Subcutaneous abdominal adipose tissue (tissue), 5 donors: ENCODE results near the gene HECW1.

Experiments used
- H3K27ac ChIP-seq: one replicate; pipeline ENCODE4 v1.7.0; 2013; ENCODE audit warnings: low read depth, mild to moderate bottlenecking, inconsistent platforms, low read length, moderate library complexity
- H3K27me3 ChIP-seq, 5 donors: one replicate each; pipeline ENCODE4 v1.7.0; 2013; ENCODE audit warnings: low read length in 5 of 5, inconsistent platforms in 1 of 5; ENCODE audit not compliant: control insufficient read depth in 5 of 5, insufficient read depth in 4 of 5
- H3K36me3 ChIP-seq, 5 donors: one replicate each; pipeline ENCODE4 v1.7.0; 2013; ENCODE audit warnings: low read length in 5 of 5; ENCODE audit not compliant: control insufficient read depth in 5 of 5, insufficient read depth in 5 of 5
- H3K4me1 ChIP-seq, 5 donors: one replicate each; pipeline ENCODE4 v1.7.0; 2013; ENCODE audit warnings: low read length in 5 of 5, mild to moderate bottlenecking in 3 of 5, moderate library complexity in 1 of 5; ENCODE audit not compliant: control insufficient read depth in 5 of 5, insufficient read depth in 5 of 5
- H3K4me3 ChIP-seq, 5 donors: one replicate each; pipeline ENCODE4 v1.7.0; 2013; ENCODE audit warnings: low read length in 5 of 5, low read depth in 1 of 5
- H3K9ac ChIP-seq, 5 donors: one replicate each; pipeline ENCODE4 v1.7.0; 2013; ENCODE audit warnings: low read length in 5 of 5, mild to moderate bottlenecking in 4 of 5, moderate library complexity in 3 of 5
- H3K9me3 ChIP-seq, 5 donors: one replicate each; pipeline ENCODE4 v1.7.0; 2013; ENCODE audit warnings: low read length in 5 of 5; ENCODE audit not compliant: control insufficient read depth in 5 of 5
- donor health status: healthy.
- donor health status: healthy.
- donor health status: healthy.
- donor health status: healthy.
- donor health status: healthy.

The HECW1 gene

GRCh38 chr7:43353902-43354301 lies 241.5 kb downstream of the HECW1 start:
- Histone ChIP-seq H3K9me3 (peaks cover 0 to 9% (median 3%) of the 10 kb centered on the region in 5 donors), H3K27ac (no peak overlapping the region), H3K4me1 (no peaks in the 10 kb centered on the region), H3K9ac (no peak overlapping the region), H3K27me3 (no peaks in the 10 kb centered on the region), H3K4me3 (no peak overlapping the region), H3K36me3 (no peaks in the 10 kb centered on the region)

GRCh38 chr7:43362652-43363034 lies 250.2 kb downstream of the HECW1 start:
- Histone ChIP-seq H3K9me3 (no peaks in the 10 kb centered on the region), H3K9ac (no peak overlapping the region), H3K36me3 (no peaks in the 10 kb centered on the region), H3K4me1 (peaks cover 0 to 4% (median 0%) of the 10 kb centered on the region in 5 donors), H3K27me3 (no peaks in the 10 kb centered on the region), H3K4me3 (no peak overlapping the region), H3K27ac (no peak overlapping the region)

GRCh38 chr7:43363035-43363791 lies 250.8 kb downstream of the HECW1 start:
- H3K27me3 ChIP-seq, result no peaks in the 10 kb centered on the region
- H3K9me3 ChIP-seq, result no peaks in the 10 kb centered on the region
- no peak overlapping the region for H3K9ac ChIP-seq
- peaks cover 0 to 4% (median 0%) of the 10 kb centered on the region in 5 donors for H3K4me1 ChIP-seq
- no peak overlapping the region for H3K27ac ChIP-seq
- H3K4me3 ChIP-seq, result no peak overlapping the region
- no peaks in the 10 kb centered on the region for H3K36me3 ChIP-seq

- H3K4me1 ChIP-seq, result peaks cover 0 to 4% (median 0%) of the 10 kb centered on the region in 5 donors
- no peaks in the 10 kb centered on the region for H3K36me3 ChIP-seq
- H3K9ac ChIP-seq, result no peak overlapping the region
- no peaks in the 10 kb centered on the region for H3K27me3 ChIP-seq
- H3K4me3 ChIP-seq, result no peak overlapping the region
- no peaks in the 10 kb centered on the region for H3K9me3 ChIP-seq
- H3K27ac ChIP-seq, result no peak overlapping the region
Observed at GRCh38 chr7:43364391-43364790, 251.9 kb downstream of the HECW1 start.

GRCh38 chr7:43372676-43373355 lies 260.4 kb downstream of the HECW1 start:
- no peak overlapping the region for H3K4me3 ChIP-seq
- no peak overlapping the region for H3K27ac ChIP-seq
- no peaks in the 10 kb centered on the region for H3K9me3 ChIP-seq
- peaks cover 0 to 7% (median 0%) of the 10 kb centered on the region in 5 donors for H3K4me1 ChIP-seq
- H3K27me3 ChIP-seq, result no peaks in the 10 kb centered on the region
- no peaks in the 10 kb centered on the region for H3K36me3 ChIP-seq
- no peak overlapping the region for H3K9ac ChIP-seq

- H3K27ac ChIP-seq, result no peak overlapping the region
- peaks cover 0 to 2% (median 0%) of the 10 kb centered on the region in 5 donors for H3K9me3 ChIP-seq
- H3K27me3 ChIP-seq, result no peaks in the 10 kb centered on the region
- no peak overlapping the region for H3K9ac ChIP-seq
- H3K36me3 ChIP-seq, result no peaks in the 10 kb centered on the region
- peaks cover 0 to 7% (median 0%) of the 10 kb centered on the region in 5 donors for H3K4me1 ChIP-seq
- no peak overlapping the region for H3K4me3 ChIP-seq
Observed at GRCh38 chr7:43377196-43377960, 264.9 kb downstream of the HECW1 start.

GRCh38 chr7:43379210-43379609 lies 266.8 kb downstream of the HECW1 start:
- Histone ChIP-seq H3K36me3 (no peaks in the 10 kb centered on the region), H3K9ac (no peak overlapping the region), H3K27ac (no peak overlapping the region), H3K4me3 (no peak overlapping the region), H3K9me3 (peaks cover 0 to 2% (median 0%) of the 10 kb centered on the region in 5 donors), H3K27me3 (no peaks in the 10 kb centered on the region), H3K4me1 (peaks cover 0 to 3% (median 0%) of the 10 kb centered on the region in 5 donors)

GRCh38 chr7:43384616-43385308 lies 272.3 kb downstream of the HECW1 start:
- Histone ChIP-seq H3K4me3 (no peak overlapping the region), H3K9ac (no peak overlapping the region), H3K9me3 (peaks cover 0 to 5% (median 0%) of the 10 kb centered on the region in 5 donors), H3K27ac (no peak overlapping the region), H3K27me3 (no peaks in the 10 kb centered on the region), H3K4me1 (no peaks in the 10 kb centered on the region), H3K36me3 (no peaks in the 10 kb centered on the region)

- Histone ChIP-seq H3K27me3 (no peaks in the 10 kb centered on the region), H3K4me1 (no peaks in the 10 kb centered on the region), H3K36me3 (no peaks in the 10 kb centered on the region), H3K4me3 (no peak overlapping the region), H3K27ac (no peak overlapping the region), H3K9ac (no peak overlapping the region), H3K9me3 (peaks cover 0 to 5% (median 0%) of the 10 kb centered on the region in 5 donors)
Observed at GRCh38 chr7:43385309-43385680, 272.8 kb downstream of the HECW1 start.
